Fibroblast of skin of abdomen (primary cell): ENCODE results near the gene PNPLA1.

ENCODE experiments used
- DNase-seq: peaks from one replicate; pipeline ENCODE4 v3.0.0-alpha.2; 2013

The PNPLA1 gene

GRCh38 chr6:36285797-36286196 lies 15.9 kb downstream of the PNPLA1 start:
- DNase-seq, result no peak

- no peak for DNase-seq
Measured at GRCh38 chr6:36286858-36287257, 17.0 kb downstream of the PNPLA1 start.

DNA sequence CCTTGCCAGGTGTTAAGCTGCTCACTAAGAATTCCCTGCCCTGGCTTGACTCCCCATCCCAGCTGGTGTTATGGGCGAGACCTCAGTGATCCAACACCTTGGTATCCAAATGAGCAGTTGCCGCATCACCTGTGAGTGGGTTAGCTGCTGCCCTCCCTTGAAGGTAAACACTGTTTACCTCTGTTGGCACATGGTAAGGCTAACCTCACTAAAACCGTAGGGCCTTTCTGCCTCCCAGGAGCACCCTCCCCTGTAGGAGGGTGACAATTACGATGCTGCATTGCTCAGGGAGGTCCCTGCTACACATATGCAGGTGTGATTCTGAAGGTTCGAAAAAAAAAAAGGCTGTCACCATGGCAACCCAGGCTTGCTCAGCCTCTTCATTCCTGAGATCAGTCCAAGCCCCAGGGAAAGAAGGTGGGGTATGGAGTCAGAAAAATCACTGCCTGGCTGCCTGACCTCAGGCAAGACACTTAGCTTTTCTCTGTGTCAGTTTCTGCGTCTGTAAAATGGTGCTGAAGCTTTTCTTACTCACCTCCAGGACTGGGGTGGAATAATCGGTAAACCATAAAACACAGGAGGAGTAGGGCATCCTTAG lies 19.5 kb downstream of the PNPLA1 start:
- no peak for DNase-seq

GRCh38 chr6:36290668-36291620 lies 21.1 kb downstream of the PNPLA1 start:
- DNase-seq, result peak; percentile 12

DNA sequence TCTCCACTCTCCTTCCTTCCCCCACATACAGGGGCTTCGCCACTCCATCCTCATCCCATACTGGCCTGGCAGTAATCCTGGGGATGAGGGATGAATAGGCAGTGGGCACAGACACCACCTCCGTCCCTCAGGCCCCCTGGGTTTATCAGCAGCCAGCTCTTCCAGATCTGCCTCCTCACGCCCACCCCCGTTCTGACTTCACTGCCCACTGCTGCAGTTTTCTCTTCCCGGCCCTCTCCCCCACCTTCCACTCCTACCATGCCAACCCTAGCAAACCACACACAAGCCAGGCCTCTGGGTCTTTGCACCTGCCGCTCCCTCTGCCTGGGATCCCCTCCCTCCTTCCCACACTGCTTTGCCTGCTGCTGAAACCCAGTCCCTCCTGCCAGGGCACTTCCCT lies 22.3 kb downstream of the PNPLA1 start:
- DNase-seq, result no peak

DNA sequence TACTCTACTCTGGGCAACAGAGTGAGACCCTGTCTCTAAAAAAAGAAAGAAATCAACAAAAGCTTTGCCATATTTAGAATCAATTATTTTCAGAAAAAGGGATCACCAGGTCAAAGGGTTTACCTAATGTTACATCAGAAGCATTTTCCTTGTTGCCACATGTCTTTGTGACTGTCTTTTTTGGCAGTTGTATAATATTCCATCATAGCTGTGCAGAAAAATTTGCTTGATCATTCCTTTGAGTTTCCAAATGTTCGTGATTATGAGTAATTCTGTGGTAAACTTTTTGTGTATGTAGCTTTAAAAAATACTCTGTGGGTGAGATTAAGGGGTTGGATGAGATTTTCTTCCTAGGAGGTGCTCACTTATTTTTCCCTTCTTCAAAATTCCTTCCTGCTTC lies 26.4 kb downstream of the PNPLA1 start:
- DNase-seq, result peak; percentile 10

DNA sequence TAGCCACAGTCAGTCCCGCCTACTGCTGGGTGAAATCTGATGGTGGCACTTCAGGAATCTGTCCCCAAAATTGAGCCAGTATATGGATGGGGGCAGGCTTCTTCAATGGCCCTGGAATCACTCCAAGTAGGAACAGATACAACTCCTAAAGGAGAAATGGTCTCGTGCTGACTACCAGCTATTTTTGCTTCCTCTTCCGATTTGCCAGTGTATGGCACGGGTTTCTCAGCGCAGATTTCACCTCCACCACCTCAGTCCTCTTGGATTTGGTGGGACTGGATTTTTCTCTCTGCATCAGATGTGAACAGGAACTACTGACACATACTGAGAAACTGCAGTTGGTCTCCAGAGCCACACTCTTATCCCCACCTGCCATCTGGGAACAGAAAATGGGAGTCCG lies 27.2 kb downstream of the PNPLA1 start:
- no peak for DNase-seq

DNA sequence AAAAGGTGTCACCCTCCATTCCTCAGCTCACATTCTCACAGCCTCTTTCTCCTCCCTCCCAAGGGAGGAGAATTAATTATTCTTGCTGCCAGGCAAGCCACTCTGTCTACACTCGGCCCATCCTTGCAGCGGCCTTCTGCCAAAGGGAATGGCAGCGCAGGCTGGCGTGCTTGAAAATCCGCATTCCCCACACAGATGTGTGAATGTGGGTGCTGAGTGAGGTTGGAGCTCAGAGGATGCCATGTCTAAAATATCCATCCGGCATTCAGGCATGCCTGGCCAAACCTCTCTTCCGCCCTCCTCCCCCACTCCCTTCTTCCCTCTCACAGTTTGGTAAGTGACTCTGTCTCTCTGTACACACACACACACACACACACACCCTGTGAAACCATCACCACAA lies 27.7 kb downstream of the PNPLA1 start:
- DNase-seq, result no peak

- DNase-seq, result no peak
Measured at GRCh38 chr6:36298027-36298426, 28.2 kb downstream of the PNPLA1 start.

DNA sequence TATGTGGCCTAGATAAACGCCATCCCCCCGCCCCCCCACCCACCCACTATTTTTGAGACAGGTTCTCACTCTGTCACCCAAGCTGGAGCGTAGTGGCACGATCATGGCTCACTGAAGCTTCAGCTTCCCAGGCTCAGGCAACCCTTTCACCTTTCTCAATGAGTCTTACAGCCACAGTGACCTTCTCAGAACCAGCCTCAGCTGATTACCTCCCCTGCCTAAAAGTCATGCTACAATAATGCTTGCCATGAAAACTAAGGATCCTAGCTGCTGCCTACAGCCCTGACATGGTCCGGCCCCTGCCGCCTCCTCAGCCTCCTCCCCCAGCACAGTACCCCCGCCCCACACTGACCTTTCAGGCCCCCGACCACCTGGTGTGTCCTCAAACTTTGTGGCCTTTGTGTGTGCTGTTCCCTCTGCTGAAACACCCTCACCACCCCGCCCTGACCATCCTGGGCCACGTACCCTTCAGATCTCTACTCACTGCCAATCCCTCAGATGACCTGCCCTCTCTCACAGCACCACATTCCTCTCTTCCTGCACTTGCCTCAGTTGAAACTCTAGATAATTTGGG lies 31.3 kb downstream of the PNPLA1 start:
- DNase-seq, result no peak

GRCh38 chr6:36301781-36302180 lies 31.9 kb downstream of the PNPLA1 start:
- DNase-seq, result no peak

GRCh38 chr6:36302227-36302976 lies 32.5 kb downstream of the PNPLA1 start:
- peak; percentile 81 for DNase-seq

DNA sequence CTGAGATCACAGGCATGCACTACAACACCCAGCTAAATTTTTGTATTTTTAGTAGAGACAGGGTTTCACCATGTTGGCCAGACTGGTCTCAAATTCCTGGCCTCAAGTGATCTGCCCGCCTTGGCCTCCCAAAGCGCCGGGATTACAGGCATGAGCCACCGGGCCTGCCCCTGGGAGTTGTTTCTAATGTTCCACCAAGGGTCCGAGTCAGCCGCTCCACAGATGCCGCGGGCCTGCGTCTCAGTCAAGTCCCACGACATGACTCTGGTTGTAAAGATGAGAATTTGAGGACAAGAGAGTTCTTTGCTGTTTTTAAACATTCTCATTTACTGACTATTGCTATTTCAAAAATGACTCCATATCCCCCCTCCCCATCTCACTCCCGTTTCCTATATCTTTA lies 36.0 kb downstream of the PNPLA1 start:
- DNase-seq, result no peak

DNA sequence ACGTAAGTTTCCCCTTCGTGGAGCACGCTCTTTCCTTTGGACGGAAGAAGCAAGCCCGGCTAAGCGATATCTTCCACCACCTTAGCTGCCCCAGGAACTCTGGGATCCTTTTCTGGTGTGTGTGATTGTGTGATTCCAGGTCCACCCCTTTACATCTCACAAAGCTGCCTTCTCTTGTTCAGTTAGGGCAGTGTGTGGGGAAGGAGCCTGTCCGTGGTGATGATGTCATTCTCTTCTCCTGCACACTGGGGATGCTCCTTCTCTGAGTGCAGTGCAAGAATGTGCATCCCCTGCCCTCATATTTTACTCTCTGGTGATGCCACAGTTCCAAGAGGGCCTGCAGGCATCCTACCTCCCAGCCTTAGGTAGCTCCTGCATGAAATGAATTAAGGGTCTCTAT lies 36.5 kb downstream of the PNPLA1 start:
- no peak for DNase-seq

DNA sequence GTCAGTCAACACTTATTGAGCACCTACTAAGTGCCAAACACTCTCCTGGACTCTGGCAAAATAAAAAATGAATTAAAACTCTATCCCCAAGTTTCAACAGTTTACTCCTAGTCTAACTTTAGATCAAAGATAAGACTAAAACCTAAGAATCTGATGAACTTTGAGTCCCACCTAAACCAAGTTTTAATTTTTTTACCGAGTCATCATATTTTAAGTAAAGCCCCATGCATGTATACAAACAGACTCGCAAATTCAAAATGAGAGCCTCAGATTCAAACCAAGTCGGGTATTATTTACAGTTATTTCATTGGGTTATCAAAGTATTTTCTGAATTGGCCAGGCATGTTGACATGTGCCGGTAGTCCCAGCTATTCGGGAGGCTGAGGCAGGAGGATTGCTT lies 38.7 kb downstream of the PNPLA1 start:
- DNase-seq, result no peak

GRCh38 chr6:36309203-36309602 lies 39.3 kb downstream of the PNPLA1 start:
- no peak for DNase-seq

- DNase-seq, result no peak
Measured at GRCh38 chr6:36309900-36310299, 40.0 kb downstream of the PNPLA1 start.

DNA sequence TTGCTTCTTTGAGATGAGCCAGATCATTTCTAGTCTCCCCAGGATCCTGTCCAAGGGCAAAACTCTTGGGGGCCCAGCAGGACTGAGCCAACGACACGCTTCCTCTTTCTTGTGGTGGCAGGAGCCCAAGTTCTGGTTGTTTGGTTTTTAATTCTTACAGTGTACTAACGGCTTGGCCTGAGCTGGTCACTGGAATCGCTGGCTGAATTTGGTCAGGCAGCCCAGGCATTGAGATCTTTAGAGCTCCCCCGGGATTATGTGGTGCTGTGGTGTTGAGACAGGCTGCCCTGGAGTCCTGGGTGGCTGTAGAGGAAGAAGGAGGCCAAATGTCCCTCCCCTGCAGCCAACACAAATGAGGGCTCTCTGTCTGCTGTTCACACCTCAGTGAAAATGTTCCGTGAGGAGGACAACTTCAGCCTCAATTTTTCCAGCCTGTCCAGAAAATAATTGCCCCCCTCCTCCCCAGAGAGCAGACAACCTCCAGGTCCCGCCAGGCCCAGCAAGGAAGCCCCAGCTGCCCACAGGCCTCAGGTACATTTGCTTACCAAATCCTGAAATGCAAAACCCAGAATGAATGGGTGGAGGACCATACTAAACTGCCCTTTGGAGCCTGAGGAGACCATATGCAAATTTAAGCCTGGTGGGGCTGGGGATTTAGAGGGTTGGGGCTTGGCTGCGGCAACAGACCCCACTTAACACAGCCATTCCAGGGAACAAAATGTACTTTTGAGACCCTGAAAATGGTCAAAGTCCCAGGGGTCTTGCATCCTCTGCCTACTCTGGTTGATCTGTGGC lies 43.2 kb downstream of the PNPLA1 start:
- DNase-seq, result no peak

DNA sequence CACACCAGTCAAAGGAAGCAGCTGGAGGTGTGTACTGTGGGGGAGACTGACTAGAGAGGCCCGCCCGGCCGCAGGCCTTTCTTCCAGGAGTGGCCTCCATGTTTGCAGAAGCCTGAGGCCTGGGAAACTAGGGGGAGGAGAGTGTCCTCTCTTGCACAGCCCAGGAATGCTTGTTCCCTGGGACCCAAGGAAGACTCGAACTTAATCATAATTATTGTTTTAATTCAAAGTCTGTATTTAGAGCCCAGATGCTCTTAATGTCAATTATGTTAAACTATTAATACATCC lies 43.7 kb downstream of the PNPLA1 start:
- DNase-seq, result no peak

DNA sequence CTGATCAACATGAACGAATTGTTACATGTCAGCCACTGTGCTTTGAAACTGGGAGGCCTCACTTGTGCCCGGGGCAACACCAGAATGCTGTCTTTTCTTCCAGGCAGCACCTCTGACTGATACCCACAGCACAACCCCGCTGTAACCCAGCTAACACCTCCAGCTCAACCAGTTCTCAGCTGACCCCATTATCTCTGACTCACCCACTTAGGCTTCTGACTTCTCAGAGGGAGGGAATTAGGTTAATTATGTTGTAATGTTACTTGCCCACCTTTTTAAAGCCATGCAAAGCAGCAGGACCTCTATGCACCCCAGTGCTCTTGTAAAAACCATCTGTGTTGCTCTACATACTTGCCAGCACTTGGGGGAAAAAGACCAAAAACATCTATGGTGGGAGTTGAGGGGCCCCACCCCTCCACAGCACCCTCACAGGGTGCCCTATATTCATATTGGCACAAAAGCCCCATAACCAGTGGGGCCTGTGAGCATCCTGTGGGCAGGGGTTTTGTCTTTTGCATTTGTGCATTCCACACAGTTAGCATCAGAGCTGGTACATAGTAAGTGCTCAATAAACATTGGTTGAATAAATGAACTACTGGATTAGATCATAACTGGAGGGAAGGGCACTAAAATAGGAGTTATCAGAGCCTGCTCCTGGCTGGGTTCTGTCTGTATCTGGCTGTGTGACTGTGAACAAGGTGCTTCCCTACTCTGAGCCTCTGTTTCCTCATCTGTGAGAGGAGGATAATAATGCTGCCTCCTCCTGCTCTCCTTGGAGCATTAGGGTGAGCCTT lies 44.6 kb downstream of the PNPLA1 start:
- no peak for DNase-seq

- DNase-seq, result no peak
Measured at GRCh38 chr6:36315921-36316320, 46.1 kb downstream of the PNPLA1 start.

- DNase-seq, result no peak
Measured at GRCh38 chr6:36317623-36318022, 47.8 kb downstream of the PNPLA1 start.
